Right lobe of liver (tissue), 6 donors: ENCODE measurements around the gene THSD7A. TPM values are rescaled to one million over a fixed set of nuclear protein-coding genes. Genes with fewer than 3 reads are reported as not detected.

ENCODE experiments used
- ATAC-seq, 4 donors: fragments of 200-7000 bp; cut with Tn5 transposase; one replicate each; pipeline ENCODE4 v1.9.1; 2020; ENCODE audit warnings: mild to moderate bottlenecking in 4 of 4, moderate library complexity in 4 of 4
- DNase-seq, 3 donors: peaks; one replicate each; pipeline ENCODE4 v3.0.0-alpha.2; 2020
- H3K27ac ChIP-seq, 3 donors: fragments of 200-600 bp; one replicate each; pipeline ENCODE4 v1.8.0; 2022
- H3K27me3 ChIP-seq, 2 donors: fragments of 200-600 bp; one replicate each; pipeline ENCODE4 v1.8.0; 2022
- H3K36me3 ChIP-seq, 4 donors: fragments of 200-600 bp; sonication (generic) in 1 of 4; one replicate each; pipeline versions ENCODE4 v1.5.1 to v1.8.0; 2017 to 2022; ENCODE audit warnings: control low read depth in 1 of 4
- H3K4me1 ChIP-seq, 4 donors: fragments of 200-600 bp; sonication (generic) in 1 of 4; one replicate each; pipeline versions ENCODE4 v1.5.1 to v1.8.0; 2017 to 2022; ENCODE audit warnings: control low read depth in 1 of 4
- H3K4me3 ChIP-seq, 3 donors: fragments of 200-600 bp; one replicate each; pipeline ENCODE4 v1.8.0; 2022
- H3K9me3 ChIP-seq, 4 donors: fragments of 200-600 bp; sonication (generic) in 1 of 4; one replicate each; pipeline versions ENCODE4 v1.5.1 to v1.8.0; 2017 to 2022; ENCODE audit warnings: control low read depth in 1 of 4
- CTCF ChIP-seq, 4 donors: fragments of 200-600 bp in 3 of 4; fragments of 450-650 bp in 1 of 4; IDR thresholded peaks; one replicate each; pipeline versions ENCODE4 v1.5.1 to v1.8.0; 2016 to 2022; ENCODE audit warnings: antibody characterized with exemption in 4 of 4, mild to moderate bottlenecking in 2 of 4
- POLR2A ChIP-seq: fragments of 450-650 bp; IDR thresholded peaks from one replicate; pipeline ENCODE4 v1.6.1; 2017; ENCODE audit warnings: antibody characterized with exemption, mild to moderate bottlenecking
- whole genome bisulfite sequencing: methylation state at CpG from one replicate; pipeline ENCODE4 v1.1.6; 2018; ENCODE audit warnings: low coverage, low lambda C conversion rate; ENCODE audit not compliant: insufficient coverage; ENCODE audit errors: missing lambda C conversion rate; 5-methylcytosine and 5-hydroxymethylcytosine counted together
- intact Hi-C, 2 donors: fragments of 100-400 bp; cut with DNase I; formaldehyde crosslinking; loops; one replicate each; pipeline versions ENCODE4 v1.11.2 to v1.14.1; 2022
- total RNA-seq, 6 experiments: library from RNA; depleted of rRNA in 2 of 6; stranded (reverse); fragments of >200 nt in 2 of 6; fragmentation: NEBNext Ultra II Directional in 3 of 6; extraction: Animal tissue kit (Norgen Biotek cat#: 25700) in 3 of 6; gene quantifications; one replicate each; pipeline versions ENCODE4 v1.1.0 to v1.2.4, GENCODE V29; 2016 to 2023
- donor health status: DM: no; HTN: yes; CAD: no.
- donor health status: DM: no; HTN: no; CAD: no.
- donor health status: DM: no; HTN: no; CAD: no.
- donor health status: DM: no; HTN: yes; CAD: no.
- donor health status: DM: no; HTN: yes; CAD: no.

THSD7A gene
- total RNA-seq, 6 experiments from 2014 or later = 1.1 to 2.5 (median 1.4) TPM

- Histone ChIP-seq H3K4me1 (no peaks in the 10 kb centered on the region), H3K27me3 (no peaks in the 10 kb centered on the region), H3K36me3 (no peaks in the 10 kb centered on the region), H3K4me3 (no peak overlapping the region), H3K9me3 (no peaks in the 10 kb centered on the region), H3K27ac (no peak overlapping the region)
- no peak for TF ChIP-seq CTCF (IDR thresholded peaks at IDR 0.05)
- no peak for TF ChIP-seq POLR2A
- 60% methylated on average over 2 of the region's 2 CpGs for WGBS
- peak; percentile 36 to 74 (median 48) for ATAC-seq
- no peak for DNase-seq
- intact Hi-C loops = no loop called here
Observed at GRCh38 chr7:11698384-11698871, 133.6 kb downstream of the THSD7A start.

- H3K9me3 ChIP-seq = no peaks in the 10 kb centered on the region
- 78% methylated on average over 3 of the region's 3 CpGs for WGBS
- DNase-seq (no peak), ATAC-seq (no peak)
- H3K36me3 ChIP-seq = no peaks in the 10 kb centered on the region
- TF ChIP-seq CTCF (IDR thresholded peaks at IDR 0.05) (no peak), POLR2A (no peak)
- no peak overlapping the region for H3K4me3 ChIP-seq
- no peak overlapping the region for H3K27ac ChIP-seq
- no peaks in the 10 kb centered on the region for H3K4me1 ChIP-seq
- intact Hi-C loops = no loop called here
- H3K27me3 ChIP-seq = no peaks in the 10 kb centered on the region
Observed at GRCh38 chr7:11690395-11690794, 141.6 kb downstream of the THSD7A start.

DNA sequence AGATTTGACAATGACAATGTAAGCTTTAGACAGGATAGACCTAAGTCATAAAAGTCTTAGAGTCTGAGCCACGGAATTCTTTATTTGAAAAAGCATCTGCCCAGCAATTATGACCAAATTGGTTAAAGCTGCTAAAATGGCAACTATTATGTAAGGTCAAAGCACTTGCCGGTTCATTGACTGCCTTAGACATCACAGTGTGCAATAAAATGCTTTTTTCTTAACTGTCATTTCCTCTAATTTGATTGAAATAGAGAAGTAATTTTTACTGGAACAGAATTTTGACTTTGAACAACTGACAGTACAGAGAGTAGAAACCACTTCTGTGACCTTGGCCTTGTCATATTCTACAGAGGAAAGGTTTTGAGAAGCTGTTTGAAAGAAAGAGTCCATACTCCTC is 142.9 kb downstream of the THSD7A start:
- WGBS = 48% methylated on average over 2 of the region's 2 CpGs
- Histone ChIP-seq H3K4me3 (no peak overlapping the region), H3K9me3 (peaks cover 0 to 1% (median under 1%) of the 10 kb centered on the region in 4 donors), H3K27ac (no peak overlapping the region), H3K36me3 (no peaks in the 10 kb centered on the region), H3K4me1 (no peaks in the 10 kb centered on the region), H3K27me3 (no peaks in the 10 kb centered on the region)
- intact Hi-C loops = no loop called here
- ATAC-seq (no peak), DNase-seq (no peak)
- no peak for TF ChIP-seq POLR2A
- no peak for TF ChIP-seq CTCF (IDR thresholded peaks at IDR 0.05)

DNA sequence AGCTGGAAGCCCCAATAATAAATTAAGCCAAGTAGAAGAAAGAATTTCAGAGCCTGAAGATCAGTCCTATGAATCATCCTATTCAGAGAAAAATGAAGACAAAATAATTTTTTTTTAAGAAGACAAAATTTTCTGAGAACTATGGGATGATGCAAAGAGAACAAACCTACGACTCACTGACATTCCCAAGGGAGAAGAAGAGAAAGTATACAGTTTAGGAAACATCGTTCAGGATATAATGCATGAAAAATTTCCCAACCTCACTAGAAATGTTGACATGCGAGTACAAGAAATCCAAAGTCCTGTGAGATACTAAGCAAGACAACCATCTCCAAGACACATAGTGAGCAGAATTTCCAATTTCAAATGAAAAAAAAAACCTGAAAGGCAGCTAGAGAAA is 150.5 kb downstream of the THSD7A start:
- no peak for ATAC-seq
- intact Hi-C loops = no loop called here
- no peak for DNase-seq
- 93% methylated on average over 3 of the region's 3 CpGs for WGBS
- no peak overlapping the region for H3K27ac ChIP-seq
- no peaks in the 10 kb centered on the region for H3K27me3 ChIP-seq
- H3K4me3 ChIP-seq = no peak overlapping the region
- H3K4me1 ChIP-seq = no peaks in the 10 kb centered on the region
- peaks cover 0 to 5% (median 2%) of the 10 kb centered on the region in 4 donors for H3K9me3 ChIP-seq
- no peaks in the 10 kb centered on the region for H3K36me3 ChIP-seq
- TF ChIP-seq POLR2A (no peak), CTCF (IDR thresholded peaks at IDR 0.05) (no peak)

GRCh38 chr7:11675163-11675562 is 156.8 kb downstream of the THSD7A start:
- intact Hi-C loops = no loop called here
- no peak for ATAC-seq
- H3K4me3 ChIP-seq = no peak overlapping the region

More at GRCh38 chr7:11675163-11675562, 156.8 kb downstream of the THSD7A start:
- Histone ChIP-seq H3K4me1 (no peaks in the 10 kb centered on the region), H3K27me3 (no peaks in the 10 kb centered on the region), H3K9me3 (no peaks in the 10 kb centered on the region), H3K36me3 (no peaks in the 10 kb centered on the region), H3K27ac (no peak overlapping the region)
- DNase-seq = no peak
- WGBS = no CpG with 5 or more reads among the region's 5 CpGs
- TF ChIP-seq POLR2A (no peak), CTCF (IDR thresholded peaks at IDR 0.05) (no peak)
